ENCODE measurements around the gene GRK5. TPM values are rescaled to one million over a fixed set of nuclear protein-coding genes. Genes with fewer than 3 reads are reported as not detected.
A peak's percentile ranks its signal among the peaks of the same experiment; 100 is the strongest.

GRK5 gene
- total and polyA plus RNA-seq, 2 experiments from 2014 or later = 5.2 to 13.7 TPM

- no peaks in the 10 kb centered on the region for H3K9me3 ChIP-seq (ENCODE audit: low read depth)
- 82 to 83% methylated on average over 8 of the region's 8 CpGs for WGBS, 2 experiments (ENCODE audit: low coverage in 1 of 2, low lambda C conversion rate in 2 of 2, missing lambda C conversion rate in 2 of 2)
- peaks cover 15% of the 10 kb centered on the region for H3K4me1 ChIP-seq (ENCODE audit: insufficient read depth)
- no peak overlapping the region for H3K4me3 ChIP-seq
- in situ Hi-C loops (cut with MboI) = no loop called here
- no peak overlapping the region for H3K9ac ChIP-seq
- H2AFZ ChIP-seq = no peak overlapping the region
- no peaks in the 10 kb centered on the region for H3F3A ChIP-seq (ENCODE audit: insufficient read depth)
- no peaks in the 10 kb centered on the region for H3K9me2 ChIP-seq (ENCODE audit: insufficient read depth)
- no peak overlapping the region for H3K27ac ChIP-seq
- no peaks in the 10 kb centered on the region for H3K27me3 ChIP-seq (replicated peaks; ENCODE audit: insufficient read depth)
- H3K79me2 ChIP-seq (ENCODE audit: insufficient read depth) = 0 out of 2 replicates have a peak, but pooled peaks cover 11% of the 10 kb centered on the region
- no peaks in the 10 kb centered on the region for H4K20me1 ChIP-seq (ENCODE audit: insufficient read depth)
- TF ChIP-seq EZH2phosphoT487 (IDR thresholded peaks at IDR 0.05; ENCODE audit: insufficient read depth, low read depth) (no peak), EZH2 (IDR thresholded peaks at IDR 0.05; ENCODE audit: insufficient read depth, poor library complexity, severe bottlenecking) (no peak)
- no peak overlapping the region for H3K4me2 ChIP-seq (ENCODE audit: unreplicated experiment)
- peak; percentile 49 for DNase-seq
- no peaks in the 10 kb centered on the region for H3K36me3 ChIP-seq (ENCODE audit: low read depth)
These were observed 130.5 kb downstream of the GRK5 start for GRCh38 chr10:119337796-119338432.

DNA sequence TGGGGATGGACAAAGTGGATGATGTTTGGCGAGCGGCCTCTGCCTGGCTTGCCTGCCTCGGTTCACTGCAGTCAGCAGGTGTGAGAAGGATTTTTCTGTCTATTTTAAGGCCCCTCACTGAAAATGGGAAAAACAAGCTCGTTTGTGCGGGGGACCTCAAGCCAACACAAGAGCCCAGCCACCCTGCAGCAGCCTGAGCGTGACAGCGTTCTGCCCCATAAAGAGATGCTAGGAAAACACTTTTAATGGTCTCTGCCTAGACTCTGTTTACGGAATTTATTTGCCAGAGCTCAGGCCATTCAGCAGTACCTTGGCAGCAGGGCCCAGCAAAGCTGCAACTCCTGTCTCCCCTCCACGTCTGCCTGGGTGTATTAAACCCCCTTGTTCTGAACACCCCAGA, 131.7 kb downstream of the GRK5 start:
- Histone ChIP-seq H3K79me2 (ENCODE audit: insufficient read depth) (0 out of 2 replicates have a peak, but pooled peaks cover 11% of the 10 kb centered on the region), H3K9ac (no peak overlapping the region), H3K27me3 (replicated peaks; ENCODE audit: insufficient read depth) (no peaks in the 10 kb centered on the region), H4K20me1 (ENCODE audit: insufficient read depth) (no peaks in the 10 kb centered on the region), H3K9me3 (ENCODE audit: low read depth) (no peaks in the 10 kb centered on the region), H3K36me3 (ENCODE audit: low read depth) (no peaks in the 10 kb centered on the region), H3F3A (ENCODE audit: insufficient read depth) (no peaks in the 10 kb centered on the region), H3K4me1 (ENCODE audit: insufficient read depth) (peaks cover 15% of the 10 kb centered on the region), H3K9me2 (ENCODE audit: insufficient read depth) (no peaks in the 10 kb centered on the region), H3K4me3 (no peak overlapping the region), H3K27ac (no peak overlapping the region), H2AFZ (no peak overlapping the region), H3K4me2 (ENCODE audit: unreplicated experiment) (no peak overlapping the region)
- in situ Hi-C loops (cut with MboI) = no loop called here
- TF ChIP-seq EZH2 (IDR thresholded peaks at IDR 0.05; ENCODE audit: insufficient read depth, poor library complexity, severe bottlenecking) (no peak), EZH2phosphoT487 (IDR thresholded peaks at IDR 0.05; ENCODE audit: insufficient read depth, low read depth) (no peak)
- DNase-seq = no peak
- WGBS, 2 experiments (ENCODE audit: low coverage in 1 of 2, low lambda C conversion rate in 2 of 2, missing lambda C conversion rate in 2 of 2) = 92 to 97% methylated on average over 9 of the region's 9 CpGs

- H3K79me2 ChIP-seq (ENCODE audit: insufficient read depth) = 0 out of 2 replicates have a peak, but pooled peaks cover 11% of the 10 kb centered on the region
- WGBS, 2 experiments (ENCODE audit: low coverage in 1 of 2, low lambda C conversion rate in 2 of 2, missing lambda C conversion rate in 2 of 2) = 96% methylated on average over 10 of the region's 10 CpGs
- no peak overlapping the region for H3K27ac ChIP-seq
- H3K4me1 ChIP-seq (ENCODE audit: insufficient read depth) = peaks cover 15% of the 10 kb centered on the region
- no peak overlapping the region for H3K9ac ChIP-seq
- H4K20me1 ChIP-seq (ENCODE audit: insufficient read depth) = no peaks in the 10 kb centered on the region
- no peaks in the 10 kb centered on the region for H3K9me3 ChIP-seq (ENCODE audit: low read depth)
- H3F3A ChIP-seq (ENCODE audit: insufficient read depth) = no peaks in the 10 kb centered on the region
- TF ChIP-seq EZH2 (IDR thresholded peaks at IDR 0.05; ENCODE audit: insufficient read depth, poor library complexity, severe bottlenecking) (no peak), EZH2phosphoT487 (IDR thresholded peaks at IDR 0.05; ENCODE audit: insufficient read depth, low read depth) (no peak)
- H3K9me2 ChIP-seq (ENCODE audit: insufficient read depth) = no peaks in the 10 kb centered on the region
- H3K27me3 ChIP-seq (replicated peaks; ENCODE audit: insufficient read depth) = no peaks in the 10 kb centered on the region
- no peak overlapping the region for H2AFZ ChIP-seq
- H3K4me2 ChIP-seq (ENCODE audit: unreplicated experiment) = no peak overlapping the region
- no peak for DNase-seq
- in situ Hi-C loops (cut with MboI) = no loop called here
- H3K4me3 ChIP-seq = no peak overlapping the region
- no peaks in the 10 kb centered on the region for H3K36me3 ChIP-seq (ENCODE audit: low read depth)
These were observed 133.6 kb downstream of the GRK5 start for GRCh38 chr10:119340893-119341458.

- no peak overlapping the region for H3K27ac ChIP-seq
- peak; percentile 80 for DNase-seq
These were observed 134.3 kb downstream of the GRK5 start for GRCh38 chr10:119341459-119342301.

More at GRCh38 chr10:119341459-119342301, 134.3 kb downstream of the GRK5 start:
- no peaks in the 10 kb centered on the region for H3K27me3 ChIP-seq (replicated peaks; ENCODE audit: insufficient read depth)
- no peaks in the 10 kb centered on the region for H3K9me2 ChIP-seq (ENCODE audit: insufficient read depth)
- no peaks in the 10 kb centered on the region for H3K9me3 ChIP-seq (ENCODE audit: low read depth)
- no peak overlapping the region for H3K9ac ChIP-seq
- in situ Hi-C loops (cut with MboI) = no loop called here
- H3F3A ChIP-seq (ENCODE audit: insufficient read depth) = no peaks in the 10 kb centered on the region
- no peaks in the 10 kb centered on the region for H4K20me1 ChIP-seq (ENCODE audit: insufficient read depth)
- H3K4me3 ChIP-seq = no peak overlapping the region
- H3K4me2 ChIP-seq (ENCODE audit: unreplicated experiment) = no peak overlapping the region
- 0 out of 2 replicates have a peak, but pooled peaks cover 11% of the 10 kb centered on the region for H3K79me2 ChIP-seq (ENCODE audit: insufficient read depth)
- H2AFZ ChIP-seq = no peak overlapping the region
- no peaks in the 10 kb centered on the region for H3K36me3 ChIP-seq (ENCODE audit: low read depth)
- TF ChIP-seq EZH2phosphoT487 (IDR thresholded peaks at IDR 0.05; ENCODE audit: insufficient read depth, low read depth) (no peak), EZH2 (IDR thresholded peaks at IDR 0.05; ENCODE audit: insufficient read depth, poor library complexity, severe bottlenecking) (no peak)
- peaks cover 15% of the 10 kb centered on the region for H3K4me1 ChIP-seq (ENCODE audit: insufficient read depth)
- WGBS, 2 experiments (ENCODE audit: low coverage in 1 of 2, low lambda C conversion rate in 2 of 2, missing lambda C conversion rate in 2 of 2) = 46% methylated on average over 15 of the region's 15 CpGs
